Measurements from ENCODE around the gene ERBB4. TPM values are rescaled to one million over a fixed set of nuclear protein-coding genes. Genes with fewer than 3 reads are reported as not detected.

The ERBB4 gene
- total RNA-seq, 2 donors from 2014 or later, result not detected

- Mint-ChIP-seq H3K36me3 (ENCODE audit: insufficient read depth in 2 of 2) (no peaks in the 10 kb centered on the region), H3K27ac (no peak overlapping the region), H3K4me1 (ENCODE audit: low read depth) (no peaks in the 10 kb centered on the region), H3K4me3 (no peak overlapping the region), H3K9me3 (peaks cover 0 to 1% of the 10 kb centered on the region in 2 donors), H3K27me3 (ENCODE audit: low read depth) (no peaks in the 10 kb centered on the region)
- ATAC-seq (replicated peaks in 1 of 2), result no peak
- no peak for DNase-seq
Observed at GRCh38 chr2:212042562-212042961, 496.0 kb downstream of the ERBB4 start.

GRCh38 chr2:212037062-212037461, 501.5 kb downstream of the ERBB4 start:
- no peak overlapping the region for H3K4me3 Mint-ChIP-seq

GRCh38 chr2:212034841-212035585, 503.6 kb downstream of the ERBB4 start:
- H3K36me3 Mint-ChIP-seq (ENCODE audit: insufficient read depth in 2 of 2), result no peaks in the 10 kb centered on the region
- peaks cover 0 to 3% of the 10 kb centered on the region in 2 donors for H3K9me3 Mint-ChIP-seq
- ATAC-seq (replicated peaks in 1 of 2) (no peak), DNase-seq (no peak)
- no peaks in the 10 kb centered on the region for H3K27me3 Mint-ChIP-seq (ENCODE audit: low read depth)
- no peaks in the 10 kb centered on the region for H3K4me1 Mint-ChIP-seq (ENCODE audit: low read depth)
- no peak overlapping the region for H3K27ac Mint-ChIP-seq
- no peak overlapping the region for H3K4me3 Mint-ChIP-seq

More at GRCh38 chr2:212037062-212037461, 501.5 kb downstream of the ERBB4 start:
- Mint-ChIP-seq H3K27me3 (ENCODE audit: low read depth) (no peaks in the 10 kb centered on the region), H3K36me3 (ENCODE audit: insufficient read depth in 2 of 2) (no peaks in the 10 kb centered on the region), H3K9me3 (peaks cover 0 to 3% of the 10 kb centered on the region in 2 donors), H3K4me1 (ENCODE audit: low read depth) (no peaks in the 10 kb centered on the region), H3K27ac (no peak overlapping the region)
- no peak for DNase-seq
- ATAC-seq (replicated peaks in 1 of 2), result no peak

GRCh38 chr2:212033888-212034287, 504.7 kb downstream of the ERBB4 start:
- Mint-ChIP-seq H3K4me3 (no peak overlapping the region), H3K9me3 (peaks cover 0 to 3% of the 10 kb centered on the region in 2 donors), H3K4me1 (ENCODE audit: low read depth) (no peaks in the 10 kb centered on the region), H3K27ac (no peak overlapping the region), H3K36me3 (ENCODE audit: insufficient read depth in 2 of 2) (no peaks in the 10 kb centered on the region), H3K27me3 (ENCODE audit: low read depth) (no peaks in the 10 kb centered on the region)
- ATAC-seq (replicated peaks in 1 of 2) (no peak), DNase-seq (no peak)

- Mint-ChIP-seq H3K27ac (no peak overlapping the region), H3K36me3 (ENCODE audit: insufficient read depth in 2 of 2) (no peaks in the 10 kb centered on the region), H3K4me1 (ENCODE audit: low read depth) (no peaks in the 10 kb centered on the region), H3K9me3 (peaks cover 0 to 3% of the 10 kb centered on the region in 2 donors), H3K27me3 (ENCODE audit: low read depth) (no peaks in the 10 kb centered on the region), H3K4me3 (no peak overlapping the region)
- DNase-seq, result no peak
- no peak for ATAC-seq (replicated peaks in 1 of 2)
Observed at GRCh38 chr2:212032536-212033219, 505.9 kb downstream of the ERBB4 start.

GRCh38 chr2:212032032-212032431, 506.6 kb downstream of the ERBB4 start:
- Mint-ChIP-seq H3K36me3 (ENCODE audit: insufficient read depth in 2 of 2) (no peaks in the 10 kb centered on the region), H3K9me3 (peaks cover 0 to 3% of the 10 kb centered on the region in 2 donors), H3K27ac (no peak overlapping the region), H3K4me3 (no peak overlapping the region), H3K4me1 (ENCODE audit: low read depth) (no peaks in the 10 kb centered on the region), H3K27me3 (ENCODE audit: low read depth) (no peaks in the 10 kb centered on the region)
- ATAC-seq (replicated peaks in 1 of 2) (no peak), DNase-seq (no peak)

- Mint-ChIP-seq H3K27me3 (ENCODE audit: low read depth) (no peaks in the 10 kb centered on the region), H3K36me3 (ENCODE audit: insufficient read depth in 2 of 2) (no peaks in the 10 kb centered on the region), H3K9me3 (peaks cover 0 to 3% of the 10 kb centered on the region in 2 donors), H3K4me3 (no peak overlapping the region), H3K4me1 (ENCODE audit: low read depth) (no peaks in the 10 kb centered on the region), H3K27ac (no peak overlapping the region)
- ATAC-seq (replicated peaks in 1 of 2), result no peak
- no peak for DNase-seq
Observed at GRCh38 chr2:212030709-212031108, 507.9 kb downstream of the ERBB4 start.

GRCh38 chr2:212028798-212029394, 509.7 kb downstream of the ERBB4 start:
- H3K27me3 Mint-ChIP-seq (ENCODE audit: low read depth), result no peaks in the 10 kb centered on the region
- no peak overlapping the region for H3K4me3 Mint-ChIP-seq
- H3K36me3 Mint-ChIP-seq (ENCODE audit: insufficient read depth in 2 of 2), result no peaks in the 10 kb centered on the region
- DNase-seq (no peak), ATAC-seq (replicated peaks in 1 of 2) (no peak)
- H3K4me1 Mint-ChIP-seq (ENCODE audit: low read depth), result no peaks in the 10 kb centered on the region
- no peaks in the 10 kb centered on the region for H3K9me3 Mint-ChIP-seq
- H3K27ac Mint-ChIP-seq, result no peak overlapping the region

GRCh38 chr2:212027681-212028628, 510.6 kb downstream of the ERBB4 start:
- H3K27ac Mint-ChIP-seq, result no peak overlapping the region
- no peak overlapping the region for H3K4me3 Mint-ChIP-seq
- H3K36me3 Mint-ChIP-seq (ENCODE audit: insufficient read depth in 2 of 2), result no peaks in the 10 kb centered on the region
- DNase-seq (no peak), ATAC-seq (replicated peaks in 1 of 2) (no peak)
- no peaks in the 10 kb centered on the region for H3K4me1 Mint-ChIP-seq (ENCODE audit: low read depth)
- no peaks in the 10 kb centered on the region for H3K9me3 Mint-ChIP-seq
- no peaks in the 10 kb centered on the region for H3K27me3 Mint-ChIP-seq (ENCODE audit: low read depth)

- Mint-ChIP-seq H3K27me3 (ENCODE audit: low read depth) (no peaks in the 10 kb centered on the region), H3K4me1 (ENCODE audit: low read depth) (no peaks in the 10 kb centered on the region), H3K27ac (no peak overlapping the region), H3K9me3 (no peaks in the 10 kb centered on the region), H3K36me3 (ENCODE audit: insufficient read depth in 2 of 2) (no peaks in the 10 kb centered on the region), H3K4me3 (no peak overlapping the region)
- ATAC-seq (replicated peaks in 1 of 2) (no peak), DNase-seq (no peak)
Observed at GRCh38 chr2:212024040-212024439, 514.6 kb downstream of the ERBB4 start.

- ATAC-seq (replicated peaks in 1 of 2), result no peak
- Mint-ChIP-seq H3K4me1 (ENCODE audit: low read depth) (no peaks in the 10 kb centered on the region), H3K27ac (no peak overlapping the region), H3K4me3 (no peak overlapping the region), H3K9me3 (peaks cover 0 to 1% of the 10 kb centered on the region in 2 donors), H3K27me3 (ENCODE audit: low read depth) (no peaks in the 10 kb centered on the region), H3K36me3 (ENCODE audit: insufficient read depth in 2 of 2) (no peaks in the 10 kb centered on the region)
- DNase-seq, result no peak
Observed at GRCh38 chr2:212022966-212023365, 515.6 kb downstream of the ERBB4 start.

GRCh38 chr2:212021947-212022346, 516.7 kb downstream of the ERBB4 start:
- Mint-ChIP-seq H3K36me3 (ENCODE audit: insufficient read depth in 2 of 2) (no peaks in the 10 kb centered on the region), H3K4me1 (ENCODE audit: low read depth) (no peaks in the 10 kb centered on the region), H3K27ac (no peak overlapping the region), H3K9me3 (peaks cover 0 to 1% of the 10 kb centered on the region in 2 donors), H3K27me3 (ENCODE audit: low read depth) (no peaks in the 10 kb centered on the region), H3K4me3 (no peak overlapping the region)
- DNase-seq (no peak), ATAC-seq (replicated peaks in 1 of 2) (no peak)

All from activated T-cell treated with anti-CD3 and anti-CD28 coated beads, Interleukin-2, amount 50 U/mL, for 72 hours (primary cell).